Measurements from ENCODE around the gene CTRB2.

Gene CTRB2

DNA sequence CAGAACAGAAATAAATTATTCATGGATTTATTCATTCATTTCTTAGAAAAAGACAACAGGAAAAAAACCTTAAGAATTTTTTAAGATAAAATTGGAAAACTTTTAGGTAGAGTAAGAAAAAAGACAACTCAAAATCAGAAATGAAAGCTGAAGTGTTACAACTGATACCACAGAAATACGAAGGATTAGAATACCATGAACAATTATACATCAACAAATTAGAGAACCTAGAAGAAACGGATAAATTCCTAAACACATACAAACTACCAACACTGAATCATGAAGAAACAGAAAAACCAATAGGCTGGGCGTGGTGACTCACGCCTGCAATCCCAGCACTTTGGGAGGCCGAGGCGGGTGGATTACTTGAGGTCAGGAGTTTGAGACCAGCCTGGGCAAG lies 27.8 kb downstream of the CTRB2 start:
- H3K36me3 ChIP-seq (ENCODE audit: control insufficient read depth in 5 of 5, insufficient read depth in 5 of 5, low read length in 5 of 5), result no peaks in the 10 kb centered on the region
- peaks cover 5 to 21% (median 21%) of the 10 kb centered on the region in 5 donors for H3K9me3 ChIP-seq (ENCODE audit: control insufficient read depth in 5 of 5, low read length in 5 of 5)
- H3K27me3 ChIP-seq (ENCODE audit: control insufficient read depth in 5 of 5, insufficient read depth in 4 of 5, low read length in 5 of 5), result peaks cover 0 to 5% (median 0%) of the 10 kb centered on the region in 5 donors
- H3K27ac ChIP-seq (ENCODE audit: low read depth, low read length), result no peak overlapping the region
- H3K4me1 ChIP-seq (ENCODE audit: control insufficient read depth in 5 of 5, insufficient read depth in 5 of 5, low read length in 5 of 5), result no peaks in the 10 kb centered on the region
- no peak overlapping the region for H3K4me3 ChIP-seq (ENCODE audit: low read depth in 1 of 5, low read length in 5 of 5)
- no peak overlapping the region for H3K9ac ChIP-seq (ENCODE audit: low read length in 5 of 5)

GRCh38 chr16:75176926-75177325 lies 30.0 kb downstream of the CTRB2 start:
- Histone ChIP-seq H3K4me1 (ENCODE audit: control insufficient read depth in 5 of 5, insufficient read depth in 5 of 5, low read length in 5 of 5) (no peaks in the 10 kb centered on the region), H3K27ac (ENCODE audit: low read depth, low read length) (no peak overlapping the region), H3K4me3 (ENCODE audit: low read depth in 1 of 5, low read length in 5 of 5) (peak overlapping the region in 2 of 5 donors; percentile 5 to 22), H3K9ac (ENCODE audit: low read length in 5 of 5) (no peak overlapping the region), H3K9me3 (ENCODE audit: control insufficient read depth in 5 of 5, low read length in 5 of 5) (peaks cover 5 to 41% (median 30%) of the 10 kb centered on the region in 5 donors), H3K27me3 (ENCODE audit: control insufficient read depth in 5 of 5, insufficient read depth in 4 of 5, low read length in 5 of 5) (peaks cover 0 to 5% (median 0%) of the 10 kb centered on the region in 5 donors), H3K36me3 (ENCODE audit: control insufficient read depth in 5 of 5, insufficient read depth in 5 of 5, low read length in 5 of 5) (peaks cover 0 to 4% (median 0%) of the 10 kb centered on the region in 5 donors)

- Histone ChIP-seq H3K36me3 (ENCODE audit: control insufficient read depth in 5 of 5, insufficient read depth in 5 of 5, low read length in 5 of 5) (peaks cover 1 to 19% (median 8%) of the 10 kb centered on the region in 5 donors), H3K4me3 (ENCODE audit: low read depth in 1 of 5, low read length in 5 of 5) (no peak overlapping the region), H3K27me3 (ENCODE audit: control insufficient read depth in 5 of 5, insufficient read depth in 4 of 5, low read length in 5 of 5) (peaks cover 0 to 5% (median 0%) of the 10 kb centered on the region in 5 donors), H3K4me1 (ENCODE audit: control insufficient read depth in 5 of 5, insufficient read depth in 5 of 5, low read length in 5 of 5) (peaks cover 0 to 2% (median 0%) of the 10 kb centered on the region in 5 donors), H3K9ac (ENCODE audit: low read length in 5 of 5) (no peak overlapping the region), H3K27ac (ENCODE audit: low read depth, low read length) (no peak overlapping the region), H3K9me3 (ENCODE audit: control insufficient read depth in 5 of 5, low read length in 5 of 5) (peaks cover 12 to 51% (median 41%) of the 10 kb centered on the region in 5 donors)
Observed at GRCh38 chr16:75175074-75175473, 31.9 kb downstream of the CTRB2 start.

- Histone ChIP-seq H3K9ac (ENCODE audit: low read length in 5 of 5) (no peak overlapping the region), H3K27ac (ENCODE audit: low read depth, low read length) (no peak overlapping the region), H3K4me3 (ENCODE audit: low read depth in 1 of 5, low read length in 5 of 5) (no peak overlapping the region), H3K4me1 (ENCODE audit: control insufficient read depth in 5 of 5, insufficient read depth in 5 of 5, low read length in 5 of 5) (peaks cover 0 to 3% (median 0%) of the 10 kb centered on the region in 5 donors), H3K27me3 (ENCODE audit: control insufficient read depth in 5 of 5, insufficient read depth in 4 of 5, low read length in 5 of 5) (peaks cover 0 to 5% (median 0%) of the 10 kb centered on the region in 5 donors), H3K9me3 (ENCODE audit: control insufficient read depth in 5 of 5, low read length in 5 of 5) (peaks cover 21 to 70% (median 51%) of the 10 kb centered on the region in 5 donors), H3K36me3 (ENCODE audit: control insufficient read depth in 5 of 5, insufficient read depth in 5 of 5, low read length in 5 of 5) (peaks cover 25 to 36% (median 27%) of the 10 kb centered on the region in 5 donors)
Observed at GRCh38 chr16:75172578-75172977, 34.4 kb downstream of the CTRB2 start.

DNA sequence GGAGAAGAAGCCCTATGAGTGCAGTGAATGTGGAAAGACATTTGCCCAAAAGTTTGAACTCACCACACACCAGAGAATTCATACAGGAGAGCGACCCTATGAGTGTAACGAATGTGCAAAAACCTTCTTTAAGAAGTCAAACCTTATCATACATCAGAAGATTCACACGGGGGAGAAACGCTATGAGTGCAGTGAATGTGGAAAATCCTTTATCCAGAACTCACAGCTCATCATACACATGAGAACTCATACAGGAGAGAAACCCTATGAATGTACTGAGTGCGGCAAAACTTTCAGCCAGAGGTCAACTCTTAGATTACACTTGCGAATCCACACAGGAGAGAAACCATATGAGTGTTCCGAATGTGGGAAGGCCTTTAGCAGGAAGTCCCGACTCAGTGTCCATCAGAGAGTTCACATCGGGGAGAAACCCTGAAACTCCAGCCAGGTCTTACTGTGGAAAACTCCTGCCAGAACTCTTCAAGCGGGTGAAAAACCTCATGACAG lies 37.0 kb downstream of the CTRB2 start:
- Histone ChIP-seq H3K4me1 (ENCODE audit: control insufficient read depth in 5 of 5, insufficient read depth in 5 of 5, low read length in 5 of 5) (peaks cover 0 to 3% (median 0%) of the 10 kb centered on the region in 5 donors), H3K9ac (ENCODE audit: low read length in 5 of 5) (no peak overlapping the region), H3K36me3 (ENCODE audit: control insufficient read depth in 5 of 5, insufficient read depth in 5 of 5, low read length in 5 of 5) (peaks cover 33 to 44% (median 38%) of the 10 kb centered on the region in 5 donors), H3K4me3 (ENCODE audit: low read depth in 1 of 5, low read length in 5 of 5) (peak overlapping the region in 3 of 5 donors; percentile 9 to 30 (median 13)), H3K27me3 (ENCODE audit: control insufficient read depth in 5 of 5, insufficient read depth in 4 of 5, low read length in 5 of 5) (peaks cover 0 to 1% (median 0%) of the 10 kb centered on the region in 5 donors), H3K9me3 (ENCODE audit: control insufficient read depth in 5 of 5, low read length in 5 of 5) (peaks cover 16 to 55% (median 41%) of the 10 kb centered on the region in 5 donors), H3K27ac (ENCODE audit: low read depth, low read length) (no peak overlapping the region)

DNA sequence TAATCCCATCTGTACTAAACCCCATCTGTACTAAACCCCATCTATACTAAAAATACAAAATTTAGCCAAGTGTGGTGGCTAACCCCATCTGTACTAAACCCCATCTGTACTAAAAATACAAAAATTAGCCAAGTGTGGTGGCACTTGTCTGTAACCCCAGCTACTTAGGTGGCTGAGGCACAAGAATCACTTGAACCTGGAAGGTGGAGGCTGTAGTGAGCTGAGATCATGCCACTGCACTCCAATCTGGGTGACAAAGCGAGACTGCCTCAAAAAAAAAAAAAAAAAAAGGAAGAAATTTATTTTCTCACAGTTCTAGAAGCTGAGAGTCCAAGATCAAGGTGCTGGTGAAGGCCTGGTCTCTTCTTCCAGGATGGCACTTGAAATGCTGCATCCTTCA lies 46.6 kb downstream of the CTRB2 start:
- H3K36me3 ChIP-seq (ENCODE audit: control insufficient read depth in 5 of 5, insufficient read depth in 5 of 5, low read length in 5 of 5), result peaks cover 3 to 11% (median 5%) of the 10 kb centered on the region in 5 donors

More for the DNA sequence above, 46.6 kb downstream of the CTRB2 start:
- no peak overlapping the region for H3K9ac ChIP-seq (ENCODE audit: low read length in 5 of 5)
- no peak overlapping the region for H3K4me3 ChIP-seq (ENCODE audit: low read depth in 1 of 5, low read length in 5 of 5)
- H3K4me1 ChIP-seq (ENCODE audit: control insufficient read depth in 5 of 5, insufficient read depth in 5 of 5, low read length in 5 of 5), result no peaks in the 10 kb centered on the region
- no peaks in the 10 kb centered on the region for H3K27me3 ChIP-seq (ENCODE audit: control insufficient read depth in 5 of 5, insufficient read depth in 4 of 5, low read length in 5 of 5)
- H3K27ac ChIP-seq (ENCODE audit: low read depth, low read length), result no peak overlapping the region
- H3K9me3 ChIP-seq (ENCODE audit: control insufficient read depth in 5 of 5, low read length in 5 of 5), result no peaks in the 10 kb centered on the region
